K562 (cell line): Measurements from ENCODE around the gene ELOF1. TPM values are rescaled to one million over a fixed set of nuclear protein-coding genes. Genes with fewer than 3 reads are reported as not detected.

Experiments
- BMI1 ChIP-seq: fragments of 150-350 bp; IDR thresholded peaks from 2 replicates; pipeline ENCODE4 v1.6.1; 2014; ENCODE audit warnings: low read length
- CTCF ChIP-seq, 3 experiments: IDR thresholded peaks in 2 of 3; conservative IDR thresholded peaks in 1 of 3; 2 replicates each; pipeline ENCODE4 v1.5.1; 2011 to 2012; ENCODE audit warnings: low read length in 3 of 3, mild to moderate bottlenecking in 3 of 3, control low read depth in 2 of 3, improper control_type of control experiment in 1 of 3, inconsistent platforms in 1 of 3, low read depth in 1 of 3, mixed read lengths in 1 of 3, moderate library complexity in 1 of 3; ENCODE audit not compliant: insufficient read depth in 2 of 3
- EP400 ChIP-seq: fragments of 450-650 bp; IDR thresholded peaks from 2 replicates; pipeline ENCODE4 v1.6.1; 2017; ENCODE audit warnings: antibody characterized with exemption, mild to moderate bottlenecking, moderate library complexity
- FOXP1 ChIP-seq: sonication (generic); formaldehyde crosslinking; IDR thresholded peaks from 2 replicates; pipeline ENCODE4 v1.8.0; 2022; ENCODE audit warnings: mild to moderate bottlenecking, missing genetic modification reagents
- GTF3C2 ChIP-seq: IDR thresholded peaks from 3 replicates; pipeline ENCODE4 v1.6.1; 2011; ENCODE audit warnings: borderline replicate concordance, mild to moderate bottlenecking, moderate library complexity; ENCODE audit not compliant: insufficient read length; ENCODE audit errors: extremely low read depth
- HLTF ChIP-seq: fragments of 450-650 bp; IDR thresholded peaks from 2 replicates; pipeline ENCODE4 v1.6.1; 2016
- HNRNPL ChIP-seq: fragments of 200-400 bp; formaldehyde crosslinking; IDR thresholded peaks from 2 replicates; pipeline ENCODE4 v1.6.1; 2017; ENCODE audit warnings: low read depth, mild to moderate bottlenecking, low read length
- KAT7 ChIP-seq: sonication (generic); formaldehyde crosslinking; IDR thresholded peaks from 2 replicates; pipeline ENCODE4 v1.8.0; 2022; ENCODE audit warnings: missing genetic modification reagents, mild to moderate bottlenecking, borderline replicate concordance
- NEUROD1 ChIP-seq: fragments of 150-350 bp; IDR thresholded peaks from 2 replicates; pipeline ENCODE4 v1.6.1; 2014; ENCODE audit warnings: borderline replicate concordance, low read length, low read depth; ENCODE audit not compliant: partially characterized antibody
- NR2C2 ChIP-seq, 2 experiments: fragments of 200-800 bp in 1 of 2; sonication (Bioruptor generic) in 1 of 2; sonication (generic) in 1 of 2; formaldehyde crosslinking in 1 of 2; IDR thresholded peaks; 2 replicates each; pipeline versions ENCODE4 v1.6.1 to v1.8.0; 2016 to 2022; ENCODE audit warnings: mild to moderate bottlenecking in 1 of 2, missing compliant biosample characterization in 1 of 2, missing genetic modification characterization in 1 of 2, missing genetic modification reagents in 1 of 2
- POLR2G ChIP-seq: fragments of 200-400 bp; formaldehyde crosslinking; IDR thresholded peaks from 2 replicates; pipeline ENCODE4 v1.6.1; 2017; ENCODE audit warnings: low read depth, mild to moderate bottlenecking, antibody characterized with exemption, low read length, moderate library complexity
- ZNF395 ChIP-seq: fragments of 200-800 bp; sonication (Bioruptor generic); IDR thresholded peaks from 2 replicates; pipeline ENCODE4 v1.6.1; 2017; ENCODE audit warnings: missing genetic modification characterization, missing compliant biosample characterization
- ZNF511 ChIP-seq: sonication (generic); formaldehyde crosslinking; IDR thresholded peaks from 2 replicates; pipeline ENCODE4 v1.8.0; 2022; ENCODE audit warnings: mild to moderate bottlenecking, missing genetic modification reagents
- ZZZ3 ChIP-seq: fragments of 450-650 bp; IDR thresholded peaks from 2 replicates; pipeline ENCODE4 v1.6.1; 2016; ENCODE audit warnings: antibody characterized with exemption, mild to moderate bottlenecking, moderate library complexity
- polyA plus RNA-seq, 8 experiments: library from polyadenylated mRNA; depleted of rRNA in 4 of 8; stranded (reverse) in 5 of 8; unstranded in 3 of 8; fragments of >200 nt; fragmentation: Nextera tagmentation in 2 of 8; fragmentation: Illumina TruSeq in 1 of 8; extraction: Ambion mirVana in 2 of 8; extraction: Trizol in 1 of 8; gene quantifications; 2 replicates each; pipeline versions ENCODE4 v1.2.1 to v1.2.3, GENCODE V29; 2011 to 2014; ENCODE audit warnings: inconsistent platforms in 1 of 8, missing spikeins in 1 of 8
- total RNA-seq, 7 experiments: library from RNA; depleted of rRNA in 6 of 7; stranded (reverse); fragments of >200 nt in 6 of 7; fragmentation: Illumina TruSeq in 2 of 7; extraction: Trizol in 2 of 7; gene quantifications; 2 replicates each; pipeline versions ENCODE4 v1.2.1 to v1.2.3, GENCODE V29; 2011 to 2021; ENCODE audit warnings: low replicate concordance in 1 of 7

ELOF1 gene
- total and polyA plus RNA-seq, 9 of the 15 experiments (the other 6 are each of a cell fraction or from before 2014, with no cell fraction given), result 16.7 to 147 (median 74.2) TPM

- no peak for TF ChIP-seq ZZZ3
- TF ChIP-seq ZNF395, result peak; percentile 41; the same call in 1 of the 2 replicates
- TF ChIP-seq KAT7, result peak; percentile 70; the same call in 1 of the 2 replicates
- peak; percentile 77; the same call in 1 of the 2 replicates for TF ChIP-seq HLTF
- TF ChIP-seq FOXP1 (CRISPR knock-in tag), result no peak; the same call in 1 of the 2 replicates
- peak; percentile 100 for TF ChIP-seq GTF3C2
- TF ChIP-seq EP400, result peak; percentile 26
- peak; percentile 88 for TF ChIP-seq POLR2G
- no peak for TF ChIP-seq BMI1
- TF ChIP-seq HNRNPL, result 0 out of 2 replicates have a peak, but pooled peaks have one; percentile 25
- TF ChIP-seq NEUROD1, result peak; percentile 81
- TF ChIP-seq NR2C2 (CRISPR knock-in tag; IDR thresholded peaks at IDR 0.05), result no peak
- TF ChIP-seq NR2C2 (tag; IDR thresholded peaks at IDR 0.05), result peak; percentile 18; the same call in 1 of the 2 replicates
- TF ChIP-seq ZNF511, result no peak
- peak; percentile 90 to 97 (median 94) for TF ChIP-seq CTCF (IDR thresholded peaks at IDR 0.05 in 2 of 3, conservative IDR thresholded peaks at IDR 0.05 in 1 of 3; ENCODE audit: insufficient read depth in 2 of 3, low read depth in 1 of 3, low read length in 3 of 3)
These were observed 23.0 kb downstream of the ELOF1 start (continued) for GRCh38 chr19:11535792-11536595.
